GM18508 (cell line): Measurements from ENCODE around the gene MYOD1.

Source experiments
- ATAC-seq: cut with Tn5 transposase; IDR thresholded peaks from one replicate; pipeline ENCODE4 v1.9.1; 2021; ENCODE audit warnings: moderate number of reproducible peaks; ENCODE audit not compliant: insufficient read depth, unreplicated experiment

MYOD1 gene

DNA sequence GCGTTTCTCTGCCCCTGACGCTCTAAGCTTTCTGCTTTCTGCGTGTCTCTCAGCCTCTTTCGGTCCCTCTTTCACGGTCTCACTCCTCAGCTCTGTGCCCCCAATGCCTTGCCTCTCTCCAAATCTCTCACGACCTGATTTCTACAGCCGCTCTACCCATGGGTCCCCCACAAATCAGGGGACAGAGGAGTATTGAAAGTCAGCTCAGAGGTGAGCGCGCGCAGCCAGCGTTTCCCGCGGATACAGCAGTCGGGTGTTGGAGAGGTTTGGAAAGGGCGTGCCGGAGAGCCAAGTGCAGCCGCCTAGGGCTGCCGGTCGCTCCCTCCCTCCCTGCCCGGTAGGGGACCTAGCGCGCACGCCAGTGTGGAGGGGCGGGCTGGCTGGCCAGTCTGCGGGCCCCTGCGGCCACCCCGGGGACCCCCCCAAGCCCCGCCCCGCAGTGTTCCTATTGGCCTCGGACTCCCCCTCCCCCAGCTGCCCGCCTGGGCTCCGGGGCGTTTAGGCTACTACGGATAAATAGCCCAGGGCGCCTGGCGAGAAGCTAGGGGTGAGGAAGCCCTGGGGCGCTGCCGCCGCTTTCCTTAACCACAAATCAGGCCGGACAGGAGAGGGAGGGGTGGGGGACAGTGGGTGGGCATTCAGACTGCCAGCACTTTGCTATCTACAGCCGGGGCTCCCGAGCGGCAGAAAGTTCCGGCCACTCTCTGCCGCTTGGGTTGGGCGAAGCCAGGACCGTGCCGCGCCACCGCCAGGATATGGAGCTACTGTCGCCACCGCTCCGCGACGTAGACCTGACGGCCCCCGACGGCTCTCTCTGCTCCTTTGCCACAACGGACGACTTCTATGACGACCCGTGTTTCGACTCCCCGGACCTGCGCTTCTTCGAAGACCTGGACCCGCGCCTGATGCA lies at the start of gene MYOD1:
TSS of gene MYOD1 (plus strand) at position 544 of the 910 bp plus-strand sequence. CDS start at position 756, 212 bp downstream.
- ATAC-seq: no peak

DNA sequence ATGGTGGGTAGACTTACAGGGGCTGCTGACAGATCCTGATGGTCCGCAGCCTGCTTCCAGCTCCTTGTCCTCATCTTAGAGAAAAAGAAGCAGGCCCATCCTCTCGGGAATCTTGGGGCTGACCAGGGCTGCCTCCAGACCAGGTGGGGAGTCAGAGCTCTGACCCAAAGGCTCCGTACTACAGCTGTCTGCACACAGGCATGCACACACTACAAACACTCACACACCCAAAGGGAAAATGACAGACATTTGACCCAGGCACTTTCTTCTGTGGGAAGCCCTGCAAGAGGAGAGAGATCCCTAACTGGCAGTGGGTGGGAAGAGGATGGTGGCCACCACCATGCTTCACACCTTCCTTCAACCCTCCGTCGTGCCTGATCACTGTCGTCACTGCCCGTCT lies 46.9 kb upstream of the MYOD1 start:
- ATAC-seq: no peak

DNA sequence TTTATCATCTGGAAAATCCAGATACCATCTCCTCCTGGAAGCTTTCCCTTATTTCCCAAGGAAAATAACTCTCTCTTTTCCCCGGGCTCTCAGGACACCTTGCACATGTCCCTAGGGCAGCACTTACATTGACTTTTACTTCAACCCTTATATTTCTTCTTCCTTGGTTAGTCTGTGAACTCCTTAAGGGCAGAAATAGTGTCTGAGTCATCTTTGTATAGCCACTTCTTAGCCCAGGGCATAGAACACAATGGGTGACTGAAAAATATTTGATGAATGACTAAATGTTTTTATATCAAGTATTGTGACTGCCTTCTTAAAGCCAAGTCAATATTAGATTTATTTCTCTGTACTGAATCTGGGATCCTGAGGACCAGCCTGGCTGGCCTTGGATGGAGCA lies 45.4 kb upstream of the MYOD1 start:
- ATAC-seq: no peak

DNA sequence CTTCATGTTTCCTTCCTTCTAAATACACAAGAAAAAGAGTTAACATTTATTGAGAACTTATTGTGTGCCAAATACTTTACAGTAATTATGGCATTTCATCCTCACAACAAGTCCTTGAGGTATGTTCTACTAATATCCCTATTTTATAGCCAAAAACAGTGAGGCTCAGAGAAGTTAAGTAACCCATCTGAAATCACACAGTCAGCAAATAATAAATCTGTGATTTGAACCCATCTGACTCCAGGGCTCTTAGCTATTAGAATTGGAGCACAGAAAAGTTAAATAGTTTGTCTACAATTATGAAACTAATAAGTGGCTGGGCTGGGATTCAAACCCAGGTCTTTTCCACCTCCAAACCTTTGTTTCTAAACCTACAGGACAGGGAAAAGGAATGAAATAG lies 36.5 kb upstream of the MYOD1 start:
- no peak for ATAC-seq

DNA sequence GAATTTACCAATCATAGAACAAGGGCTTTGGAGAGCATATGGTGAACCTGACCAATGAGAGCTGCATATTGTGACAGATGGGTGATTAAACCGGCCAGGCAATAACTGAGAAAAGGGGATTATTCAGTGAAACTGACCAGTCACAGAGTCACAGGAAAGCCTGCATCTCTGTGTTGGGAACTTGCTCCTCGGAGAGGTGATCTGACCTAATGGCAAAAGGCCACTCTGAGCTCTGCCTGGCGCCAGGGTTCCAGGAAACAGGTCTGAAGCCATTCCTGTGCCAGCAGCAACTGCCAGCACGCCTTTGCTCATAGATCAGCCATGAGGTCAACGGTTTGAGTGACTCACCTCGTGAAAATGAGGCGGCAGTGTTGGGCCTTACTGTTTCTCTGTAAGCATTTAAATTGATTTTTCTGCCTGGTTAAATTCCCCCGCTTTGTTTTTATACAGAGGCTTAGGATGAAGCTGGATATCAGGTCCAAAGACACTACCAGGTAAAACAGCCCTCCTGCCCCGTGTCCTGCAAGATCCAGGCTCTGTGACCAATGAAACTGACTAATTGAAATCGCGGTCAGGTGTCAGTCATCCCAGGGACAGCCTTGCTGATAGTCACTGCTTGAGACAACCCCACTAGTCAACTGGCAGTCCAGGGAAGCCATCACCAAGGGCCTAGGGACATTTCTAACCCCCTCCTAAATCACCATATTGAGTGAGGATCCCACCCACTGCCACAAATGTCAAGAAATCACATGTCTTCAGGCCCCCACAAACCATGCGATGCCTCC lies 35.8 kb upstream of the MYOD1 start:
- ATAC-seq: no peak

DNA sequence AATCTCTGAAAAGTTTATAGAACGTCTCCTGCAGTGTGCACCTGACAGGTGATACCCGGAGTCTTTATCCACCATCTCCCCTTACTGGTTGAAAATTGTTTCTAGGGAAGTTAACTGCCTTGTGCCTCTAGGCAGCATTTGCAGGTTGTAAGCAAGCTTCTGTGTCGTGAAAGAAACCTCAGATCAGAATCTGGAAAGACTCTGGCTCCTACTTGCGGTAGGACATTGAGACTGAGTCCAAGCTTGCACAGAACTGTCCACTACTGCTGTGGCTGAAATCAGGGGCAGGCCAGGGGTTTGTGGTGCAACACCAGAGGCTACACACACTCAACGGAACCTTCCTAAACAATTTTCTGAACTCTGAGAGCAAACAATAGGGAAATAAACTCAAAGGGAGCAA lies 34.8 kb upstream of the MYOD1 start:
- ATAC-seq: no peak

DNA sequence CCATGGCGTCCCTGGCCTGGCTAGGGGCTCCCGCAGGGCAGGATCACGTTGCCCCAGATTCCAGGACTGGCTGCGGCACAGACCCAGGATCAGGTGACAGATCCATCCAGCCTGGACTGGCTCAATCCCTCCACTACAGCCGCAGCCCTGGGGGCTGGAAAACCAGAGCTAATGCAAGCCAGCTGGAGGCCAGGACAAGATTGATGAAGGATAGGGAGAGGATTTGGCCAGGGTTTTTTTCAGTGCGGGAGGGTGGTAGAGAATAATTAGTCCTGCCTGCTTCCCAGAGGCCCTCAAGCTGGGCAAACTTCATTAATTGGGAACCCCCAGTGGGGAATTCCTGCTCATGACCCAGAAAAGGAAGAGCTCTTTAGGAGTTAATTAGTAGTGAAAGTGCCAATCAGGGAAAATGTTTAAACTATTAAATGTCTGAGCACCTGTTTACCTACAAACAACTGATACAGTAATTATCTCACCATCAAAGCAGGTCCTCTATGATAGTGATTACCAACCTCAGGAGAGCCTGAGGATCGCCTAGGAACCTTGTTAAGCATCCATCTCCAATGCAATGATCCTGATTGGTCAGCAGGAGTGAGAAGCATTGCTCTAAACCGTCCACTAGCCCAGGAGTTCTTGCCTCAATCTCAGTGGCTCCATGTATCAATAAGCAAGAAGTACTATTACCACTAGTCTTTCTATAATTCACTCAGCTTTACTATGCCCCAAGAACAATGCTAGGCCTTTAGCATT lies 33.0 kb upstream of the MYOD1 start:
- no peak for ATAC-seq

DNA sequence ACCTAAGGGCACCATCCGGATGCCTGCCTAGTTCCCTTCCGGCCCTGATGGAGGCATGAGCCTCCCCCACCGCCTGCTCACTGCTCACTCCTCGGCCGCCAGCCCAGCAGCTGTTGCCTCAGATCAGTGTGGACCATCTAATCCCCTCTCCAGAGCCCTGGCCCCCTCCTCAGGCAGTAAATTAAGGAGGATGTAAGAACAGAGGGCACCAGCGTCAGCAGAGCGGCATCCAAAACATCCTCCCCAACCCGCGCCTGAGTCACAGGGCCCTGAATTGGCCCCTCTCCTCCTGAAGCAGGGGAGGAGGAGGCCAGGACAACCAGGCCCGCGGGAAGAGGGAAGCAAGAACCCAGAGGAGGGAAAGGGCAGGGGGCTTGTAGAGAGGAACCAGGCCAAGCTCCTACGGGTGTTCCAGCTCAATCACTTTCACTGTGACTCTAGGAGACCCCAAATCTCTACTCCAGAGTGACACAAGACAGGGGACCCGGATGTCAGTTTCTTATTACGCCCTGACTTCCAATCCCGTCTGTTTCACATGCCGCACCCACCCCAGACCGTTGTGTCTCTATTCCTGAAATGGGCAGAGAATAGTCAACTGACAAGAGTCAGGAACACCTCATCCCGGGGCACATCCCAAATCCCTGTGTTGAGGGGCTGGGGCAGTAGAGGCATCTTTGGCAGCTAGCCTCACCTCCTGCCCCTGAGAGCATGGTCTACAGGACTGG lies 31.3 kb upstream of the MYOD1 start:
- no peak for ATAC-seq

DNA sequence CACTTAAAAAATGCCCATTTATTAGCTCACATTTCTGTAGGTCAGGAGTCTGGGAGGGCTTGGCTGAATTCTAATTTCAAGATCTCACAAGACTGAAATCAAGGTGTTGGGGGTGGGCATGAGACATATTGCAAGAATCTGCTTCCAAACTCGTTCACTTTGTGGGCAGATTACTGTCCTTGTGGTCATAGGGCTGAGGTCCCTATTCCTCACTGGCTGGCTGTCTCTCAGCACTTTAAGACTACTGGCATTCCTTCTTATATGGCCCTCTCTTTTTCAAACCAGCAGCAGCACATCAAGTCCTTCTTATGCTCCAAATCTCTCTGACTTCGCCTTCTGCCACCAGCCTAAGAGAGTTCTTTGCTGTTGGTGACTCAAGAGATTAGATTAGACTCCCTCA lies 27.8 kb upstream of the MYOD1 start:
- ATAC-seq: no peak

DNA sequence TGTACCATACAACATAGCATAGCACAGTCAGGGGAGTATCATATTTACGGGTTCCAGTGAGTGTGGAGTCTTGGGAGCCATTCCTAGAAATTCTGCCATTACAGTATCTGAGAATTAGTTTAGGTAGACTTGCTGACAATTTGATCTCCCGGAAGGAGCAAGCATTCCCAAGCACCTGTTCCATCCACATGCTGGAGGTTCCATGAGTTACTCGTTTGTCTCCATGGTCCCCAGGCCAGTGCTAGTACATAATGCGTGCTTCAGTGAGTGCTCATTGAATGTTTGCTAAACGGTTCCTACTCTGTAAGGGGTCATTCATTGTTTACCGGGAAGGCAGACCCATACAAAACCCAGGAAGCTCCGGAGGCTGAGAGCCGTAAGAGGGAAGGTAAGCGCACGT lies 27.4 kb upstream of the MYOD1 start:
- ATAC-seq: no peak

DNA sequence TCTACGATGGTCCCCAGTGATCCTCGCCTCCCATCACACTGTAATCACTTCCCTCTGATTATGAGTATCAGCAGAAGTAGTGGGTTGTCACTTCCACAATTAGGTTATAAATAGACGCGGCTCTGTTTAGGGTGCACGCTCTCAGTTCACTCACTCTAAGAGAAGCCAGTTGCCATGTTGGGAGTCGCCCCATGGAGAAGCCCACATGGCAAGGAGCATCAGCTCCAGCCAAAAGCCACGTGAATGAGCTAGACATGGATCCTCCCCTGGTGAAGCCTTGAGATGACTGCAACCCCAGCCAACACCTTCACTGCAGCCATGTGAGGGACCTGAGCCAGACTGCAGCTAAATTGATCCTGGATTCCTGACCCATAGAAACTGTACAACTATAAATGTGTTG lies 26.4 kb upstream of the MYOD1 start:
- ATAC-seq: no peak

DNA sequence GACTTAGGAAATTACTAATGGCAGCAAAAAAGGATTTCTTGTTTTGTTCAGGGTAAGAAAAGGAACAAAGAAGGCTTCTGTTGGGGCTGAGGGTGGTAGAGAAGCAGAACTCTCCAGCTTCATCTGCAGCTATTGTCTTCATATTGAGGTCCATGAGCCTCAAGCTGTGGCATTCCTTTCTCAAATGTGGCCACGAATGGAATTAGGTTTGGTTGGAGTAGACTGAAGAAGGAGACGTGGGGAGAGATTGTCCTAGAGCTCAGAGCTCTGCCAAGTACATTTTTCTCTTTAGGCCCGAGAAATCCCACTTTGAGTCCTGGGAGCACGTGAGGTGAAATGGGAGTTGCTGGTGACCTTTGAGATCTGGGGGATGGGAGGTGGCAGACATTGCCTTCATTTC lies 25.8 kb upstream of the MYOD1 start:
- ATAC-seq: no peak

DNA sequence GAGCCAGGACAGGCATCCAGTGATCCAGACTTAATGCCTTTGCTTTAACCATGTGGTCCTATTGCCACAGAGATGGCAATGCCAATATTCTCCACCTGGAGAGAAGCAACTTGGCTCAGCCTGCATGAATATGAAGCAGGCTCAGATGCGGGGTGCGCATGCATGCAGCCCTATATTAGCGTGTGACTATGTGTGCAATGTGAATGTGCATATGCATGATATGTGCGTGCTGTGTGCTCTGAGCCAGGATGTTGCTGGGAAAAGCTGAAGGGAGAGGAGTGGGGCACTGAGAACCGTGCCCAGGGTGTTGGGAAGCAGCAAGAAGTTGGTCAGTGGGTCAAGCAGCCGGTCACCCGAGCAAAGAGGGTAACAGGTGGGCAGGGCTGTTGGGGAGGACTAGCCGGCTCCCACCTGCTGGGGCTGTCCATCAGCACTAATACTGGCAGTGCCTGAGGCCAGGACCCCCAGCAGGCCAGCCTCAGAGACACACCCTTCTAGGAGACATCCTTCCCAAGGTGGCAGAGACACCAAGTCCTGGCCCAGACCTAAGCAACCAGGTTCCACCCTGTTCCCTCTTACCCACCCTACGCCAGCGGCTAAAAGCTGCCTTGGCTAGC lies 24.8 kb upstream of the MYOD1 start:
- ATAC-seq: no peak

DNA sequence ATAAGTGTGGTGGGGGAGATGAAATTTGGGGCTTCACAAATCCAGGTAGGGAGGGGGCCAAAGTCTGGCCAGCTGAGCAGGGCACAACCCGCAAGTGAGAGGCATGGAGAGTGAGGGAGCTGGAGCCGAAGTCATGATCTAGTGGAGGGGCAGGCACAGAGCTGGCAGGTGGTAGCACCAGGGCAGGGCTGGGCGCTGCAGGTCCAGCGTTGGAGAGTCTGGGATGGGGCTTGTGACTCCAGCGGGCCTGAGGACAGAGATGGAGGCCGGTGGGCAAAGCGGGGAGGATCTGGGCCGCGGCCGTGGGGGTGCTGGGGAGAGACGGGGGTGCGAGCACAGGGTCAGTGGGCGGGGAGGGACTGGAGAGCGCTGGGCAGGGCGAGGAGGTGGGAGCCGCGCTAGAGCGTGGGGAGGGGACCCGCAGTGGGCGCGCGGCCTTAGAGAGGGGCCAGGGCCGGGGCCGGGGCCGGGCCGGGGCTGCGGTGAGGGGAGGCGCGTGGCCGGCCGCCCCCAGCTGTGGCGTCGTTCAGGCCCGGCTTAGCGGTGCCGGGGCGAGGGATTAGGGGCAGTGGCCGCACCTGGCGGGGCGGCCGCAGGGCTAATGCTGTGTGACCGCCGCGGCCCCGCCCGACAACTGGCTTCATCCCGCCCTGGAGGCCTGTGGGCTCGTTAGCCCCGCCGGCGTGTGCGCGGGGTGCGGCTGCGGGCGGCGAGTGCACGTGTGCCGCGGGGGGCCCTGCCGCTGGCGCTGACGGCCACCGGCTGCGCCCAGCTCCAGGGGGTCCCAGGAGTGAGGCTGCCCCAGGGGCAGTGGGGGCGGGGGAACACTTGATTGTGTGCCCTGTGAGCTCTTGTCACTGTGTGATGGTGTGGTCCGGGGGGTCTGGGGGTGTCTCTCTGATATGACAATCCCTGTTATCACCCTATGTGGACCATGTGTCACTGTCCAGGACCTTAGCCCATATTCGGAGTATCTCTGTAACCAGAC lies 23.6 kb upstream of the MYOD1 start:
- ATAC-seq: no peak

DNA sequence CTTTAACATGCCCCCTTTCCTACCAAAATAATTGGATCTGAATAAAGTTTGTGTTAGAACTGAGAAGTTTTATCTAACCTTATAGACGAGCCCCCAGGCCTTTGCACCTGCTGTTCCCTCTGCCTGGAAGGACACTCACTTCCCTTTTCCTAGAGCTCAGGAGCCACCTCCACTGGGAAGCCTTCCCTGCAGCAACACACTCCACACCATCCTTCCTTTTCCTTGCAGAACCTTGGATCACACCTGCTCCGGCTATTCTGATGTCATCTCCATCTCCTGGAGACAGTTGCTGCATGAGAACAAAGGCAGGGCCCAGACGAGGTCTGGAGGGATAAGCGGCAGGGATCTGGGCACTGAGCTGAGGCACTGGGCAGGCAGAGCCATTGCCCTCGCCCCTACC lies 22.6 kb upstream of the MYOD1 start:
- ATAC-seq: no peak

DNA sequence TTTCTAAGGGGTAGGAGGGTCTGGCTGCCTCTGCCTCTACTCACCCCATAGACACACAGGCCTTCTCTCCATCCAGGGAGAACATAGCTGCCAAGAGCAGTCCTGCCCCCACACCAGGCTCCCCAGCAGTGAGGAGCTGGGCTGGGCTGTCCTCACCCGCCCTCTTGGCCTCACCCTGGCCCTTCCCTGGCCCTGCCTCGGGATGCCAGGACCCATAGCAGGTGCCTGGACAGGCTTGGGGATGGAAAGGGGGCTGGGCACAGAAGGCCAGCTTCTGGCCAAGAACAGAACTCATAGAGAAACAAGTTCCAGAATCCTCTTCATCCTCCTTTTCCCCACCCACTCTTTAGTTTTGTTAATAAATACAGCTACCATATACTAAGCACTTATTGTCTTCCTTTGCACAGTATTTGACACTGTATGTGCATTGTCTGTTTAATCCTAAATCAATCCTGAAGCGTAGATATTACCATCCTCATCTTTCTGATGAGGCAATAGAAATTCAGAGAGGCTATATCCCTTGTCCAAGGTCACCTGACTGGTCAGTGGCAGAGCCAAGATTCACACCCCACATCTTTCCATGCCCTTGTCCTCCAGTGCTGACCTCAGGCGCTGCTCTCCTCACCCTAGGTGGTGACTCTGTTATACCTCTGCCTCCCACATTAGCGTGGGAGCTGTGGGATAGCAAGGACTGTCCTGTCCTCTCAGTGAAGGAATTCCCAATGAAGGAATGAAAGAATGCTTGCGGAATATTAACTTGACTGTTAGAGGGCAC lies 22.0 kb upstream of the MYOD1 start:
- ATAC-seq: no peak

DNA sequence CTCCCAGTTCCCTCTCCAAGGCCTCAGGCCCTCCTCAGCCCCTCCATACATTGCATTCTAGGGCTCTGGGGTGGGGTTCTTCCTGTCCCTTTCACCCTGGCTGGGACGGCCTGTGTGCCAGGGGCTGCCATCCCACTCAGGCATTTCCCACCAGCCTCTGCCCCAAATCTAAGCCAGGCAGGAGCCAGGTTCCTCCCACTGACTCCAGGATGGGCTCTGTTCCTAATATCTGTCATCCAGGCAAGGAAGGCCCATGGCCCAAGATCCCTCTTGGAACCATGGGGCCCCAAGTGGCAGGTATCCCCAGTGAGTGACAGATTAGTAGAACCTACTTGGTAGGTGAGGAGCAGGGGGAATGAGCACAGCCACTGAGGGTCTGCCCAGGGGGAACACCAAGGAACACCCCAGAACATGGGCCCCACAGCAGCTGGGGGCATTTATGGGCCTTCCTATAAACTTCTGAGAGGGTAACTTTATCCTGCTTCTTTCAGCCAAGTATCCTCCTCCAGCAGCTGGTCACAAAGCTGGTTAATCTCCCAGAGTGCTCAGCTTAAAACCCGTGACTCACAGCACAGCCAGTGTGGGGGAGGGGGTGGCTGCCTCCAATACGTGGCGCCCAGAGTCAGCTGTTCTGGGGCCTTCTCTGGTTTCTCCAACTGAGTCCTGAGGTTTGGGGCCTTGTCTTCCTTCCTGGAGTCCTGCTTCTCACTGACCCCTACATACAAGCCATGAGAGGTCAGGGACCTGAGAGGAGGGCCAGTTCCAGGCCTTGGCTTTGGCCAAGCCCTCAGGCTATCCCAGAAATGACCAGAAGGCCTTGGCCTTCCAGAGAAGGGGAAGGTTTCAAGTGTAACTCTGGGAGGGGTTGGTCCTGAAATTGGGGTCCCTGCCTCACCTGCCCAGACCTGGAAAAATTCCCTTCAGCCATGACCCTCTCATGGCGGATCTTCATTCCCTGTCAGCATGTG lies 19.9 kb upstream of the MYOD1 start:
- no peak for ATAC-seq
